Activated T-helper 2 cell treated with anti-CD3 and anti-CD28 coated beads, Interferon-gamma antibody, Interleukin-2, Interleukin-4, amounts not matched to agents 10 μg/mL and 5 μg/mL and 100 μg/mL, durations not matched to agents 14 hours and 24 hours and 36 hours (primary cell): ENCODE results near the gene FOLR1. TPM values are rescaled to one million over a fixed set of nuclear protein-coding genes. Genes with fewer than 3 reads are reported as not detected.
"Not testable (repeated sequence)": the region's sequence is repeated elsewhere in the genome, so short reads cannot be mapped to it uniquely, and the experiment has no call there.

Experiments used
- DNase-seq: peaks from one replicate; pipeline ENCODE4 v3.0.0; 2021; ENCODE audit warnings: low spot score
- H3K27ac Mint-ChIP-seq: one replicate; pipeline ENCODE4 v1.8.0; 2021; ENCODE audit warnings: mixed read lengths
- H3K27me3 Mint-ChIP-seq: one replicate; pipeline ENCODE4 v1.8.0; 2021; ENCODE audit warnings: low read depth, mixed read lengths
- H3K36me3 Mint-ChIP-seq: one replicate; pipeline ENCODE4 v1.8.0; 2021; ENCODE audit warnings: low read depth, mixed read lengths
- H3K4me1 Mint-ChIP-seq: one replicate; pipeline ENCODE4 v1.8.0; 2021; ENCODE audit warnings: low read depth, mixed read lengths
- H3K4me3 Mint-ChIP-seq: one replicate; pipeline ENCODE4 v1.8.0; 2021; ENCODE audit warnings: low read depth, mild to moderate bottlenecking, moderate library complexity, mixed read lengths
- H3K9me3 Mint-ChIP-seq: one replicate; pipeline ENCODE4 v1.8.0; 2021; ENCODE audit warnings: mixed read lengths
- intact Hi-C: fragments of 100-400 bp; cut with micrococcal nuclease; formaldehyde crosslinking; loops from one replicate; pipeline ENCODE4 v1.15.1; 2023
- total RNA-seq: library from RNA; stranded (reverse); gene quantifications from 2 replicates; pipeline ENCODE4 v1.2.3, GENCODE V29; 2022

The FOLR1 gene
- not detected in 2 replicates for total RNA-seq

DNA sequence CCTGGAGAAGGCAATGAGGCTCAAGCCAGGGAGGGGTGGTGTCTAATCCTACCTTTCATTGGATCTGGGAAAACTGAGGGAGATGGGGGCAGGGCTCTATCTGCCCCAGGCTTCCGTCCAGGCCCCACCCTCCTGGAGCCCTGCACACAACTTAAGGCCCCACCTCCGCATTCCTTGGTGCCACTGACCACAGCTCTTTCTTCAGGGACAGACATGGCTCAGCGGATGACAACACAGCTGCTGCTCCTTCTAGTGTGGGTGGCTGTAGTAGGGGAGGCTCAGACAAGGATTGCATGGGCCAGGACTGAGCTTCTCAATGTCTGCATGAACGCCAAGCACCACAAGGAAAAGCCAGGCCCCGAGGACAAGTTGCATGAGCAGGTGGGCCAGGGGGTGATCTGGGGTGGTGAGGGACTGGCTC lies at the start of gene FOLR1:
FOLR1 (plus strand) TSS at position 180 of the 421 bp plus-strand sequence; CDS start at position 214, 34 bp downstream.
- H3K27ac Mint-ChIP-seq, result no peak within 1 kb of the TSS
- no peaks in the 10 kb centered on the region for H3K9me3 Mint-ChIP-seq
- H3K27me3 Mint-ChIP-seq, result peaks cover 3% of the 10 kb centered on the region
- H3K36me3 Mint-ChIP-seq, result no peaks in the 10 kb centered on the region
- no peak for DNase-seq
- intact Hi-C loops, result no loop called here
- H3K4me3 Mint-ChIP-seq, result no peak within 1 kb of the TSS
- H3K4me1 Mint-ChIP-seq, result no peaks in the 10 kb centered on the region

DNA sequence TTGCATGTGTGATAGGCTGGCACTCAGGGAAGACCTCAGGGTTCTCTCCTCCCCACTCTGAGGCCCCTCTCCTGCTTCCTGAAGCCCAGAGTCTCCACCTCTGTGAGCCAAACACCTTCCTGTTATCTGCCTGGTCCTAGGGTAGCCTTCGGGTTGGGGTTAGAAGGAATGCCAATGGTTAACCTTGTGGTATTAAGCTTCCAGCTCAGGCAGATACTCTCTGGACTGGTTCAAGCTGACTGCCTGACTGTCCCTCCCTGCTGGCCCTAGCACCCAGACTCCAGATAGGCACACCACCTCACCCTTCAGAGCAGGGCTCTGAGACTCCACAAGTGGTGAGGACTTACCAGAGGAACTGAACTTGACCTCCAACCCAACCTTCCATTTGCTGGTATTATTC lies 49.4 kb upstream of the FOLR1 start:
- intact Hi-C loops, result loop anchor here (5.0 kb wide), 1 partner anchor 100 kb away; no protein-coding TSS in a partner anchor
- not testable (repeated sequence) for H3K27me3 Mint-ChIP-seq, H3K4me3 Mint-ChIP-seq, DNase-seq, H3K9me3 Mint-ChIP-seq, H3K27ac Mint-ChIP-seq, H3K36me3 Mint-ChIP-seq
- peaks cover 29% of the 10 kb centered on the region for H3K4me1 Mint-ChIP-seq

DNA sequence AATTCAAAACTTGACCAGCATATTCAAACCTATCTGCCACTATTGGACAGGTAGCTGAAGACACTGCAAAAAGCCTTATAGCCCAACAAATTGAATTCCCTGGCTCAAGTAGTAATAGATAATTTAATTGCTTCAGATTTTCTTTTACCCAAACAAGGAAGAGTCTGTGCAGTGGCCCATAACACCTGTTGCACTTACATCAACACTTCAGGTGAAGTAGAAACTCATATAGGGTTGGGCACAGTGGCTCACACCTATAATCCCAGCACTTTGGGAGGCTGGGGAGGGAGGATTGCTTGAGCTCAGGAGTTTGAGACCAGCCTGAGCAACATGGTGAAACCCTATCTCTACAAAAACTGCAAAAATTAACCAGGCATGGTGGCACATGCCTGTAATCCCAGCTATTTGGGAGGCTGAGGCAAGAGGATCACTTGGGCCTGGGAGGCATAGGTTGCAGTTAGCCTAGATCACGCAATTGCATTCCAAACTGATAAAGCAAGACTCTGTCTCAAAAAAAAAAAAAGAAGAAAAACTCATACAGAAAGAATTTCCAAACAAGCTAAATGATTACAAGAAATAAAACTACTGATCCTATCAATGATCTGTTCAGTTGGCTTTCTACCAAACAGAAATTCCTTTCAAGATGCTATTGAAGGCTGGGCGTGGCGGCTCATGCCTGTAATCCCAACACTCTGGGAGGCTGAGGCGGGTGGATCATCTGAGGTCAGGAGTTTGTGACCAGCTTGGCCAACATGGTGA lies 47.0 kb upstream of the FOLR1 start:
- H3K36me3 Mint-ChIP-seq, result no peaks in the 10 kb centered on the region
- H3K4me1 Mint-ChIP-seq, result peaks cover 25% of the 10 kb centered on the region

DNA sequence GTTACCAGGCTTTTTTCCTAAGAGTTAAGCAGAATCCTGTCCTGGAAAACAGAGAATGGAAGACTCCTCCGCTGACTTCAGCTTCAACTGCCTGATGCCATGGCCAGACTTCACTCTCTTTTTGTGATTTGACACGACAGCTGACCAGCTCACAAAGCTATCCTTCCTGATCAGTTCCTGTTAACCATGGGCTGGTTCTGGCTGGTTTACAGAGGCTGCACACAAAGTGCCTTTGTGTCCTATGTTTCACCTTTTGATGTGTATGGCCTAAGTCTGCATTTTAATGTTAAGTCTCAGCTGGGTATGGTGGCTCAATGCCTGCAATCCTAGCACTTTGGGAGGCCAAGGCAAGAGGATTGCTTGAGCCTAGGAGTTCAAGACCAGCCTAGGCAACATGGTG lies 45.3 kb upstream of the FOLR1 start:
- Mint-ChIP-seq H3K4me3 (no peak overlapping the region), H3K36me3 (no peaks in the 10 kb centered on the region), H3K4me1 (peaks cover 13% of the 10 kb centered on the region), H3K27ac (no peak overlapping the region), H3K27me3 (peaks cover 3% of the 10 kb centered on the region), H3K9me3 (no peaks in the 10 kb centered on the region)
- intact Hi-C loops, result no loop called here
- DNase-seq, result no peak

More for the DNA sequence above, 47.0 kb upstream of the FOLR1 start:
- no peak for DNase-seq
- Mint-ChIP-seq H3K27ac (no peak overlapping the region), H3K4me3 (no peak overlapping the region), H3K9me3 (peaks cover under 1% of the 10 kb centered on the region), H3K27me3 (no peaks in the 10 kb centered on the region)
- intact Hi-C loops, result loop anchor here (1.0 to 5.0 kb wide), 2 partner anchors 103 to 120 kb away; no protein-coding TSS in a partner anchor

DNA sequence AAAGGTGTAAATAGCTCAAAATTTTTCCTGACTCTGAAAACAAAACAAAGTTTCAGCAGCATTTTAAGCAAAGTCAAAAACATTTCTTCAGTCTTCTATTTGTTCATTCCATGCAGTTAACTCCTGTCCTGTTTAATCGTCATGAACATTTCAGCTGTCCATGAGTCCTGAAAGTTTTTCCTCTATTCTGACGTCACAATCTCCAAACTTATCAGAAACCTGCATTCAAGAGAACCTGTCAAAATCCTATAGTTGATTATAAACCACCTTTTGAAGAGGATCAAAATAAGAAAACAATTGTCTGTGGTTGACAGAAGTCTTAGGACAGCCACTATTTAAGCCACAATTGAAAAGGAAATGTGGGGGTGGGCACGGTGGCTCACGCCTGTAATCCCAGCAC lies 41.1 kb upstream of the FOLR1 start:
- no peak overlapping the region for H3K4me3 Mint-ChIP-seq
- H3K9me3 Mint-ChIP-seq, result no peaks in the 10 kb centered on the region
- H3K36me3 Mint-ChIP-seq, result no peaks in the 10 kb centered on the region
- no peaks in the 10 kb centered on the region for H3K4me1 Mint-ChIP-seq
- intact Hi-C loops, result no loop called here
- no peak for DNase-seq
- peaks cover 6% of the 10 kb centered on the region for H3K27me3 Mint-ChIP-seq
- no peak overlapping the region for H3K27ac Mint-ChIP-seq

DNA sequence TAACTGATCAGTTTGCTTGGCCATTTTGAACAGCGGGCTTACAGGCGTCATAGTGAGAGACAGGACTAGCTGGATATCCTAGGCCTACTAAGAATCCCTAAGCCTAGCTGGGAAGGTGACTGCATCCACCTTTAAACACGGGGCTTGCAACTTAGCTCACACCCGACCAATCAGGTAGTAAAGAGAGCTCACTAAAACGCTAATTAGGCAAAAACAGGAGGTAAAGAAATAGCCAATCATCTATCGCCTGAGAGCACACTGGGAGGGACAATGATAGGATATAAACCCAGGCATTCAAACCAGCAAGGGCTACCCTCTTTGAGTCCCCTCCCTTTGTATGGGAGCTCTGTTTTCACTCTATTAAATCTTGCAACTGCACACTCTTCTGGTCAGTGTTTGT lies 38.1 kb upstream of the FOLR1 start:
- H3K4me3 Mint-ChIP-seq, DNase-seq, H3K36me3 Mint-ChIP-seq, intact Hi-C loops, H3K27ac Mint-ChIP-seq, H3K4me1 Mint-ChIP-seq, H3K9me3 Mint-ChIP-seq: not testable (repeated sequence)
- peaks cover 12% of the 10 kb centered on the region for H3K27me3 Mint-ChIP-seq

DNA sequence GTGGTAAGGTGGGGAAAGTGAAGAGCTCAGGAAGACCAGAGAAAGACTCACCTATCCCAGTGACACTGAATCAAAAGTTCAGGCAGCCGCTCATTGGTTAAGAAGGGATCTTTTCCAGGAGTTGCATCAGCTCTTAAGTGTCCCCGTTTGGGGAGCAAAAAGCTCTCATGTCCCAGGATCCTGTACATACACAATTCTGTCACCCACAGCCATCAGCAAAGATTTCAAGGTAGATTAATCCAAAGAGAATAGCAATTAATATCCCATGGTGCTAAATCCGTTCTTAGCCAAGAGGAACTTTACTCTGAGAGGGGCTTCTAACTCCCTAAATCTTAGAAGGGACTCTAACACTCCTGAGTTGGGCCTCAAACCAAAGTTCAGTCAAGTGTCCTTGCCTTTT lies 37.1 kb upstream of the FOLR1 start:
- H3K4me1 Mint-ChIP-seq, result no peaks in the 10 kb centered on the region
- intact Hi-C loops, result no loop called here
- H3K27me3 Mint-ChIP-seq, result peaks cover 15% of the 10 kb centered on the region
- H3K9me3 Mint-ChIP-seq, result no peaks in the 10 kb centered on the region
- no peak overlapping the region for H3K4me3 Mint-ChIP-seq
- H3K36me3 Mint-ChIP-seq, result no peaks in the 10 kb centered on the region
- no peak for DNase-seq
- no peak overlapping the region for H3K27ac Mint-ChIP-seq

DNA sequence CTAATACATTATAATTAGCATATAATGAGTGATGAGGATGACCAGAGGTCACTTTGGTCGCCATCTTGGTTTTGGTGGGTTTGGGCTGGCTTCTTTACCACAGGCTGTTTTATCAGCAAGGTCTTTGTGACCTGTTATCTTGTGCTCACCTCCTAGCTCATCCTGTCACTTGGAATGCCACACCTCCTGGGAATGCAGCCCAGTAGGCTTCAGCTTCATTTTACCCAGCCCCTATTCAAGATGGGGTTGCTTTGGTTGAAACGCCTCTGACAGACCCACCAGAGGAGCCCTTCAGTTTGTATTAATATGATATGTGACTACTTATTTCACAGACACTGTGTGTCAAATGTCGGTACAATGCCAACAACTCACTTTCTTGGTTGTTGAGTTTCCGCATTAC lies 36.2 kb upstream of the FOLR1 start:
- Mint-ChIP-seq H3K4me1 (no peaks in the 10 kb centered on the region), H3K27ac (no peak overlapping the region), H3K27me3 (peaks cover 20% of the 10 kb centered on the region), H3K9me3 (no peaks in the 10 kb centered on the region), H3K4me3 (no peak overlapping the region), H3K36me3 (no peaks in the 10 kb centered on the region)
- no peak for DNase-seq
- intact Hi-C loops, result no loop called here

DNA sequence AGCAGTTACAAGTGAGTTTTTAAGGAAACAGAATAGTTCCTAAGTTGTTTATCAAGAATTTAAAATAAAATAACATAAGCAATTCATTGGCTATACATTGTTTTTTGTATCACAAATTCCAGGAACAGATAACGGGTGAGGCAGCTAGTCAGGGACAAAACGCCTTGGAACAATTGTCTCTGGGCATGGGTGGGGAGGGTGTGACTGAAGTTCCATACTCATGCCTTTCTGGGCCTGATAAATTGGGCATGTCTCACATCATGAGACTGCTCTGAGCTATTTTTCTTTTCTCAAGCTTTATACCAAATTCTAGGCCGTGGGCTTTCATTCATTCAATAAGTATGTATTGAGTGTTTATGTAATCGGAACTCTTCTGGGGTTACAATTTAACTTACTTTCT lies 34.8 kb upstream of the FOLR1 start:
- DNase-seq, result no peak
- H3K9me3 Mint-ChIP-seq, result no peaks in the 10 kb centered on the region
- no peaks in the 10 kb centered on the region for H3K4me1 Mint-ChIP-seq
- no peak overlapping the region for H3K4me3 Mint-ChIP-seq
- peaks cover 21% of the 10 kb centered on the region for H3K27me3 Mint-ChIP-seq
- intact Hi-C loops, result no loop called here
- no peaks in the 10 kb centered on the region for H3K36me3 Mint-ChIP-seq
- no peak overlapping the region for H3K27ac Mint-ChIP-seq

DNA sequence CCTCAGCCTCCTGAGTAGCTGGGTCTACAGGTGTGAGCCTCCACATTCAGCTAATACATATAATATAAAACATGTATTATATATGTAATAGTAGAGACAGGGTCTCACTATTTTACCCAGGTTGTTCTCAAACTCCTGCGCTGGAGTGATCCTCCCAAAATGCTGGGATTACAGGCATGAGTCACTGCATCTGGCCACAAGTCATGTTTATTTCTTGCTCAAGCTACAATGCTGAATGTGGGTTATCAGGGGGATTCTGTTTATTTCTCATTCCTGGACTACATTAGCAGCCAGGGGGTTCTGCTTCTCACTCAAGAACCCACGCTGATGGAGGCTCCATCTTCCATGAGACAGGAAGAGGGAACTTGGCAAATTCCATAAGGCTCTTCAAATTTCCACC lies 31.6 kb upstream of the FOLR1 start:
- intact Hi-C loops, result no loop called here
- Mint-ChIP-seq H3K27ac (no peak overlapping the region), H3K27me3 (peaks cover 23% of the 10 kb centered on the region), H3K4me3 (no peak overlapping the region), H3K9me3 (no peaks in the 10 kb centered on the region), H3K4me1 (no peaks in the 10 kb centered on the region), H3K36me3 (no peaks in the 10 kb centered on the region)
- no peak for DNase-seq

DNA sequence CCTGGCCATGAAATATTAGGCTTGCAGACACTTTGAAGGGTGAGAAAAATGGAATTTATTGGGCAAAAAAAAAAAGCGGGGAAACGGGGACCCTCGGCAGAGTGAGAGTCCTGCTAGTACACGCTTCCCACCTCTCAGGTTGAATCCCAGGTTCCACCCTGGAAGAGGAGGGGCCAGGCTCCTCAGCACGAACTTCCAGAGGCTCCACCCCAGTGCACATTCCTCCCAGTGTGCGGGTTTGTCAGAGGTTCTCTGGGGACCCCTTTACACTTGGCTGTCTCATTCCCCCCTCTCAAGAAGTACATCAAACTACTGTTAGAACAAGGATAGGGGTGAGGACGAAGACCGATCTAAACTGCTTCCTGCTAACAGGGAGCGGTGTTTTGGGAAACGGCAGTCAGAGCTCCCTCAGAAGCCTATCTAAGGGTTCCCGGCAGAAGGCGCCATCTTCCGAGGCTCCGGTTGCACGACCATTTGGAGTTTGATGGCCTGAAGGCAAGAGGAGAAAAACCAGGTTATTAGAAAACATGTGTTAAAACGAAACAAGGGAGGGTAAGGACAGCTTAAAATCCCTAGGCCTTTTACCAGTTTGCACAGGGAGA lies 28.9 kb upstream of the FOLR1 start:
- H3K36me3 Mint-ChIP-seq, result no peaks in the 10 kb centered on the region
- H3K9me3 Mint-ChIP-seq, result no peaks in the 10 kb centered on the region
- DNase-seq, result no peak
- peaks cover 24% of the 10 kb centered on the region for H3K27me3 Mint-ChIP-seq
- H3K27ac Mint-ChIP-seq, result no peak overlapping the region
- H3K4me1 Mint-ChIP-seq, result no peaks in the 10 kb centered on the region
- intact Hi-C loops, result no loop called here
- H3K4me3 Mint-ChIP-seq, result no peak overlapping the region

DNA sequence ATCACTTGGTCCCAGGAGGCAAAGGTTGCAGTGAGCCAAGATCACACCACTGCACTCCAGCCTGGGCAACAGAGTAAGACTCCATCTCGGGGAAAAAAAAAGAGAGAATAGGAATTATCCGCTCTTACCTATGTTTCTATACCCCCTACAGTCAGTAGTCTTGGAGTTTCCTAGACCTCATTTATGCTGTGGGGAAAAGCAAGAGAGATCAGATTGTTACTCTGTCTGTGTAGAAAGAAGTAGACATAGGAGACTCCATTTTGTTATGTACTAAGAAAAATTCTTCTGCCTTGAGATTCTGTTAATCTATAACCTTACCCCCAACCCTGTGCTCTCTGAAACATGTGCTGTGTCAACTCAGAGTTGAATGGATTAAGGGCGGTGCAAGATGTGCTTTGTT lies 27.8 kb upstream of the FOLR1 start:
- H3K36me3 Mint-ChIP-seq, H3K4me1 Mint-ChIP-seq, H3K9me3 Mint-ChIP-seq, intact Hi-C loops, H3K4me3 Mint-ChIP-seq, H3K27ac Mint-ChIP-seq, DNase-seq: not testable (repeated sequence)
- H3K27me3 Mint-ChIP-seq, result peaks cover 21% of the 10 kb centered on the region

DNA sequence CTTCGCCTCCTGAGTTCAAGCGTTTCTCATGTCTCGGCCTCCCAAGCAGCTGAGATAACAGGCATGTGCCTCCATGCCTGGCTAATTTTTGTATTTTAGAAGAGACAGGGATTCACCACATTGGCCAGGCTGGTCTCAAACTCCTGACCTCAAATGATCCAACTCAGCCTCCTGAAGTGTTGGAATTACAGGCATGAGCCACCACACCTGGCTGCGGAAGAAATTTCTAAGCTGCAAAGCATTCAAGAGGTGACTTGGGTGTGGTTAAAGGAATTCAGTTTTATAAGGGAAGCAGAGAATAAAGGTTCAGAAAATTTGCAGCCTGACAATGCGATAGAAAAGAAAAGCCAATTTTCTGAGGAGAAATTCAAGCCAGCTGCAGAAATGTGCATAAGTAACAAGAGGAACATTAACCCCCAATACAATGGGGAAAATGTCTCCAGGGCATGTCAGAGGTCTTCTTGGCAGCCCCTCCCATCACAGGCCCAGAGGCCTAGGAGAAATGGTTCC lies 22.8 kb upstream of the FOLR1 start:
- H3K27me3 Mint-ChIP-seq, H3K4me1 Mint-ChIP-seq, H3K9me3 Mint-ChIP-seq, H3K36me3 Mint-ChIP-seq, intact Hi-C loops, H3K27ac Mint-ChIP-seq, H3K4me3 Mint-ChIP-seq, DNase-seq: not testable (repeated sequence)
